GM21717 (cell line): ENCODE data around the gene ATOX1.
A peak's percentile ranks its signal among the peaks of the same experiment; 100 is the strongest.

ENCODE experiments used
- ATAC-seq: cut with Tn5 transposase; IDR thresholded peaks from one replicate; pipeline ENCODE4 v1.9.1; 2021; ENCODE audit warnings: mild to moderate bottlenecking, moderate library complexity; ENCODE audit not compliant: unreplicated experiment

The ATOX1 gene

DNA sequence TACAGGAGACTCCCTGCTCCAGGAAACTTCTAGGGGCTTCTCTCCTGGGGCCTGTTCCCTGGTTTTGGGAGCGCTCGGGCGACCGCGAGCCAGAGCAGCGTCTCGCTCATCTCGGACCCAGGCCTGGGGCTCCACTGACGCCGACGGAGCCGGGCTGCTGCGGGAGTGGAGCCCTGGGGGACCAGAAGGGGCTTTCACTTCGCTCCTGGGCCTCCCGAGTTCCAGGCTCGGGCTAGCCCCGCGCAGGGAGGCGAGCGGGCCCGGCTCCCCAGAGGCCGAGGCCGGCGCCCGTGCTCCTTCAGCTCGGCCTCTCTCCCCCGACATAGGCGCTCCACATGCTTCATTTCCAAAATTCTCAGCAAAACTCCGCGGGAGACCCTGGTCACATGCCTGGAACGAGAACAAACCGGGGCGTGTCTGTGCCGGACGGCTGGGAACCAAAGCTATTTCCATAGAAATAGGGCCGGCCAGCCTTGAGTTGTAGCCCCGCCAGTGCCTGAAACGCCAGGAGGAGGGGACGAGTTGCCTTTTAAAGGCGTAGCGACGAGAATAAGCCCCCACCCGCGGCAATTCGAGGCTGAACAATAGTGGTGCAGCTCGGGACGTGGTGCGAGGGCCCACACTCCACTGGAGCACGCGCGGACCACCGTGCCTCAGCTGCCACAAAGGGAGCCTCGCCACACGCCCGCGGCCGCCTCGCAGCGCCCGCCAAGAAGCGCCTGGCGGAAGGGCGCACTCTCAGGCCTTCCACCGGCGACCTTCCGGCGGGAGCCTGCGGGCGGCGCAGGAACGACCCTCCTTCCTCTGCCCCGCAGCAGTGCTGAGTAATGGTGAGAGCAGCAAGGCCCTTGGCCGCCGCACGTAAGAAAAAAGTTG is 12.2 kb upstream of the ATOX1 start:
- peak; percentile 31 for ATAC-seq

GRCh38 chr5:151766975-151767374 is 8.5 kb upstream of the ATOX1 start:
- ATAC-seq = no peak

DNA sequence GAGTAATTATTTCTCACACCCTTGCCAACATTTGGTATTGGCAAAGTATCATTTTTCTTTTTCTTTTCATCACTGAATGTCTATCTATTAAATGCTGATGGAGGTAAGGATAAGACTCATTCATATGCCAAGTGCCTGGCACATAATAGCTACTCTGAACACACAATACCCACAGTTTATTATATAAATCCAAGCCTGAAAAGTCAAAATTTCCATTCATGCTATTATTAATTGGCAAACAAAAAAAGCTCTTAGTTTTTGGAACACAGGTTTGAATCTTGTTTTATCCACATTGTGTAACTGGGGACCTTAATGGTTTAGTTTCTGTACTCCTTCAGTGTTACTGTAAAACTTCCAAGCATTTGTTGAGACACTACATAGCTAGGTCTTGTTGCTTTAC is 6.4 kb upstream of the ATOX1 start:
- no peak for ATAC-seq

DNA sequence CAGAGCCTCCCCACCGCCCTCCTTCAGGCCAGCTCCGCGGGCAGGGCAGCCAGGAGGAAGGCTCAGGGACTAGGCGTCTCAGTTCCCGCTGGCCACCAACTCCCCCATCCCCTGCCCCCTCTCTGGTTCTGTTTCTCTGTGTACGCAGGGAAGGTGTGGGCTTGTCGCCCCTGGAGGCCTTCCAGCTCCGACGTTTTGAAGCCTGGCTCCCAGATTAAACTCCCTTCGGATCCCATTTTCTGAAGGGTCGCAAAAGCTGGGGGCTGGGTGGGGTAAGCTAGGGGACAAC is 346 bp downstream of the ATOX1 start:
- ATAC-seq = peak; percentile 21

DNA sequence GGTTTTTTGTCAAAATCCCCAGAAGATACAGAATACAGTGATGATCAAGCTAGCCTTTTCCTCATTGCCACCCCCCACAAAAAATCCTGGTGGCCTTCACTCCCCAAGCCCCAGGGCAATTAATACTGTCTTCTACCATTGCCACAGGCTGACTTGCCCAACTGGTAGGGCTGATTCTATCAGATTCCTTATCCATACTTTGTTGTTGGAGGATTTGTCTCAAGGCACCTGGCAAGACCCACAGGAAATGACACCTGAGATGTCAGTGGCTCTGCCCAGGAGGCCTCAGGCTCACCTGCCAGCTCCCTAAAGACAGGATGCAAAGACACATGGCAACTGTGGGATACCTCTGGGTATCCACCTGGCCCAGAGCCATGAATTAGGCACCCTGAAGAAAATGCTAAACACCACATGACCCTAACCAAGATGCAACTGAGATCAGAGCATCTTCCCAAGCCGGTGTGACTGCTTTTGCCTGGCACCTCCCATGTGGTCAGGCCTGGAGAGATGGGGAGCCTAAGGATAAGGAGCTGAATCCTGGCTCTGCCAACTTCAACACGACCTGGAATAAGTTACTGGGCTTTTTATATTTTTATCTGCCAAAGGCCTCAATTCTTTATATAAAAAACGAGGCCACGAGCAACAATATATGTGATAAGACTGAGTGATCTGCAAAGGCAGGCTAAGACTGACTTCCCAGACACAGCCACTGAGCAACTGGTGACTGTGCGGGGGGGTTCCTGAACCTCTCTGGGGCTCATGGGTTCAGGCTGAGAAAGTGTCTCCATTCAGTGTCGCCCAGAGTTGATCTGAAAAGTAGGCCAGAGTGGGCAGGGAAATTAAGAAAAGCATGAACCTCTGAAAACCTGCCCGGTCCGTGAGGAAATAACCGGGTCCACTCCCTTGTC is 944 bp downstream of the ATOX1 start:
- ATAC-seq = peak; percentile 30

DNA sequence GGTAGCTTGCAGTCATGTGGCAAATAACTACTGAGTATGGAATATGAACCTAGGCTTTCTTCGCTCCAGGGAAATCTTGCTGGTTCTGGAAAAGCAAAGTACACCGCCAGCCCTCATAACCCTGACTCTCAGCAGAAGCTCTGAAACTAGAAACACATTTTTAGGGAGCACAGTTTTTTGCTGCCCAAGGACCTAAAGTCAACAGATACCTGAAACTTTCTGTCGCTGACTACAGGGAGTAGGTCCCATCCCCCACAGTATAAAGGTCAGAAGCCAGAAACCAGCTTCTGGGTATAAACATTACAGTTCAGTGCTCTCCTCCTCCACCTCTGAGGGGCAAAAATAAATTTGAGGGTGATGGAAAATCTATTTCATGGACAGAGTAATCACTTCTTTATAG is 3.0 kb downstream of the ATOX1 start:
- ATAC-seq = no peak

DNA sequence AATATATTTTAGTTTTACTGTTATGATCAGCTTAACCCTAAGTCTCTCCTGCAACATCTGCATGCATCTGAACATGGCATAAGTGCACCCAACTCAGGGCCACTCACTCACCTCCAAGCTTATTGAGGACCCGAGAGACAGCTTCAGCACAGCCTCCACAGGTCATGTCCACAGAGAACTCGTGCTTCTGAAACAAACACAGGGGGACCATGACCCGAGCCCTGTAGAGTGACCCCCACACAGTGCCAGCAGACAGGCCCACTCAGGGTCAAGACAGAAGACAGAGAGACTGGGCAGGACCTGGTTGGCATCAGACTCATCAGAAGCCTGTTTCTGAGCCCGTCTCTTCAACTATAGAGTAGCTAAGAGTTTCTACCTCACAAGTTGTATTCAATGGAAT is 6.8 kb downstream of the ATOX1 start:
- ATAC-seq = no peak

DNA sequence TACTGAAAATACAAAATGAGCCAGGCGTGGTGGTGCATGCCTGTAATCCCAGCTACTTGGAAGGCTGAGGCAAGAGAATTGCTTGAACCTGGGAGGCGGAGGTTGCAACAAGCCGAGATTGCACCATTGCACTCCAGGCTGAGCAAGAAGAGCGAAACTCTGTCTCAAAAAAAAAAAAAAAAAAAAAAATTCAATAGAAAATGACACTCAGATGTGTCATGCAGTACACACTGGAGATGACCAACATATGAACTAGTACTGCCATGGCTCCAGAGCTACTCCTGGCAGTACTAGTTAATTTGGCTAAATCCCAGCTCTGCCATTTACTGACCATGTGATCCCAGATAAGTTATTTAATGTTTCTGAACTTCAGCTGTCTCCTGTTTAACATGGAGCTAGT is 7.3 kb downstream of the ATOX1 start:
- no peak for ATAC-seq

GRCh38 chr5:151750121-151750520 is 8.3 kb downstream of the ATOX1 start:
- ATAC-seq = no peak

GRCh38 chr5:151745071-151745705 is 13.2 kb downstream of the ATOX1 start:
- ATAC-seq = peak; percentile 44

DNA sequence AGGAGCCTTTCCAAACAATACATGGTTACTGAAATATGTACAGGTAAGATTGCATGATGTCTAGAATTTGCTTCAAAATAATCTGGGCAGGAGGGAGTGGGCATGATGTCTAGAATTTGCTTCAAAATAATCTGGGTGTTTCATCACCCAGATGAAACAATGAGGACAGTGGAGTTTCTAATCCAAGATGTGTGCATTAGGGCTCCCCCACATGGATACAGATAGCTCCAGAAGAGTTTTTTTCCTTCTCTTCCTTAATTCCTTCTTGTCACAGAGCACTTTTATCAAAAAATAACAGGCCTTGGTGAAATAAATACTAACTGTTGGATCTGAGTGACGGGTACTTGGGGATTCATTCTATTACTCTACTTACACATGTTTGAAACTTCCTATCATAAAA is 14.9 kb downstream of the ATOX1 start:
- no peak for ATAC-seq

DNA sequence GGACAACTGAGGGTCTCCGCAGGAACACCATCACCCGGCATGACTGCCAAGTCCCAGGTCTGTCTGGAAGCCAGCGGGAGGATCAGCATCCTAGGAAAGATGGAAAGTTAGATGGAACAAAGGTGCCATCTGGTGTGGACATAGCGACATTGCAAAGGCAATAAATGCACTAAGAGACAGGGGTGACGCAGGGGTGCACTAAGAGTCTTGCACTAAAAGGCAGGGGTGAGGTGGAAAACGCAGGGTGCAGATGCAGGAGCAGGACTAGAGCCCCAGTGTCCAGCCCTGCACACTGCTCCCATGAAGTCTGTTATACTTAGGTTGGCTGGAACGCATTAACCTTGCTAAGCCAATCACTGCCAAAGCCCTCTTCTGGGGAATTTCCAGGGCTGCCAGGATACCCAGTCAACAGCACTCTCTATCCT is 15.5 kb downstream of the ATOX1 start:
- no peak for ATAC-seq

GRCh38 chr5:151741678-151742423 is 16.6 kb downstream of the ATOX1 start:
- ATAC-seq = no peak

DNA sequence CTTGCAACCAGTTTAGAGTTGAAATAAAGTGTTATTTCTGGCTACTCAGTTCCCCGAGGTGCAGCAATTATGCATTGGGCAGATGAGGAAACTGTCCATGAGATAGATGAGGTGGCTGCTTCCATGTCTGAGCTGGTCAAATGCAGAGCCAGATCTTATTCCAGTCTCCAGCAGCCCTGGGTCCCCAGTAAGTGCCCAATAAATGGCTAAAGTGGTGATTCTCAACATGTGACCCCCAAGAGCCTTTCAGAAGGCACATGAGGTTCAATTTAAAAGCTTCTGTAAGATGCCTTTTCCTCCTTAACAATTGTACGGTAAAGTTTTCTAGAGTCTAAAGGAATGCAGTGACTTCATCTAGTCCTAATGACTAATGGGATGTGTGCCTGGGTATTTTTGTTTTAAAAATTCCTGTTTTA is 17.5 kb downstream of the ATOX1 start:
- ATAC-seq = peak; percentile 22

DNA sequence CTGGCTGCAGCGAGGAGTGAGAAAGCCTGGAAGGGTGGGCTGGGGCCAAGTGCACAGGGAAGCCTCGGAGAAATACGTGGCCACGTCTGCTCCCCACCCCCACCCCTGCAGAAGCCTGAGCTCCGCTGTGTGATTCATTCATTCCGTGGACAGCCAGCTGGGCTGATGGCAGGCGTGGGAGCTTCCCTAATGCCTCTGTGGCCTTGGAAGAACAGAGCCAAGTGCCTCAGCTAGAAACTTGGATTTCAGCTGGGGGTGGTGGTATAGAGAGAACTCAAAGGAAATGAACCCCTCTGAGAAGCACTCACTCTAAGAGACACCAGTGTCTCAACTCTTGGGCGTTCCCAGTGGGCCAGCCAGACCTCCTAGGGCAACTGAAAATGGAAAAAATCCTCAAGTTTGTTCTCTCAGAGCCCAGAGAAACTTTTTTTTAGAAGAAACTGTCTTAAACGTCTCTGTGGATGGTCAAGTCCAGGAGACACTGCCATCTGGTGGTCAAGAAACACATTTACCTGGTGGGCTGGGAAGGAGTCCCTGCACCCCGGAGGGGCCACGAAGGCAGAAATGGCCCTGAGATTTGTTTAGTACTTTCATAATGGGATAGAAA is 18.0 kb downstream of the ATOX1 start:
- ATAC-seq = peak; percentile 63

DNA sequence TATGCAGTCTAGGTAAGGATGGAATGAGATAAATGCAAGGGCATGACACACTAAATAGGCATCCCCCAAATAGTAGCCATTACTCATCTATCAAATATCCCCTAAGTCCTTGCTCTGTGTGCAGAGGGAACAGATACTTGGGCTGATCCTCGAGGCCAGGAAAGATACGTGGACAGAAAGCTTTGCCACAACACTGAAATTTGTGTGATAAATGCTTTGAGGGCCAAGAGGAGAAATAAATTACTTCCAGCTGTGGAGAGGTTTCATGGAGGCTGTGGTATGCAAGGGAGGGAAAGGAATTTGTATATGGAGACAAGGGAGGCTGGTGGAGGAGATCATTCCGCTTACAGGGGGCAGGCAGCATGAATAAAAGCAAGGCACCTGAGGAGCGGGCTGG is 18.5 kb downstream of the ATOX1 start:
- no peak for ATAC-seq

DNA sequence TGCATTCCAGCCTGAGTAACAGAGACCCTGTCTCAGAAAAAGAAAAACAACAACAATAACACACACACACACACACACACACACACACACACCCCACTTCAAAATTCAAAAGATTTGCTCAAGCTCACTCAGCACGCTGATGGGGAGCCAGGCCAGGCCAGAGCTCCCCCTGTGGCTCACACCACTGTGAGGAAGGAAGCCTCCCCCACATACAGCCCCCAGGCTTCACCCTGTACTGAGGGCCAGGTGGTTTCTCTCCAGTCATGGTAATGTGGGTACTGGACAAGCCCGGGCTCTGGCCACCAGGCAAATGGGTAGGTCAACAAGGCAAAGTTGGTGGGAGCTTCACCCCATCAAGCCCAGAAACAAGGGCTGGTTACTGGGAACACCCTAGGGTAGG is 19.0 kb downstream of the ATOX1 start:
- ATAC-seq = no peak

GRCh38 chr5:151738125-151738848 is 20.1 kb downstream of the ATOX1 start:
- ATAC-seq = no peak

- no peak for ATAC-seq
Measured at GRCh38 chr5:151737431-151737830, 21.0 kb downstream of the ATOX1 start.

DNA sequence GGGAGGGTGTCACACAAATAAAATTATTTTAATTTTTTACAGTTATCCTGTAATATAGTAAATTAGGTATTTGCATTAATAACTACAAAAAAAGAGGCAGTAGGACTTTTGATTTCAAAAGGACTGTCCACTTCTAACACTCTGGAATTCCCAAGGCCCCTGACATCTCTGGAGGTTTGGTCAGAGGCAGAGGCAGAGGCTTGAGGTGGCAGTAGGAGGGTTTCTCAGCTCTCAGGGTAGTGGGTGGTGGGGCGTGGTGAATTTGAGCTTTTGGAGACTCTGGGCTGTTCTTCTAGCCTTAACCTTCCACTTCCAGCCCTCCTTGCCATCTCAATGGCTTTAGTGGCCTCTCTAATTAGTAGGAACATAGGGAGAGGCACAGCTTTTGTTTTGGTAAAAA is 22.8 kb downstream of the ATOX1 start:
- ATAC-seq = no peak
